Measurements from ENCODE around the gene SNTB2. TPM values are rescaled to one million over a fixed set of nuclear protein-coding genes. Genes with fewer than 3 reads are reported as not detected.

The SNTB2 gene
- total RNA-seq, 1 donor from 2014 or later, result 22.9 TPM

GRCh38 chr16:69329369-69330285 is 142.7 kb downstream of the SNTB2 start:
- Histone ChIP-seq H3K9me3 (ENCODE audit: low read depth) (no peaks in the 10 kb centered on the region), H3K9ac (peak overlapping the region; percentile 69), H2AFZ (replicated peaks) (no peak overlapping the region), H3K27ac (no peak overlapping the region), H3K4me1 (peaks cover 22% of the 10 kb centered on the region), H3F3A (ENCODE audit: low read depth) (peaks cover 34% of the 10 kb centered on the region), H3K4me3 (peak overlapping the region; percentile 79), H3K79me2 (ENCODE audit: low read depth) (peaks cover 86% of the 10 kb centered on the region), H3K27me3 (no peaks in the 10 kb centered on the region), H4K20me1 (ENCODE audit: low read depth) (peaks cover 55% of the 10 kb centered on the region), H3K36me3 (peaks cover 3% of the 10 kb centered on the region), H3K4me2 (peak overlapping the region; percentile 99)
- Mint-ChIP-seq H3K4me1 (peaks cover 20% of the 10 kb centered on the region), H3K27ac (no peak overlapping the region), H3K4me3 (peak overlapping the region; percentile 86), H3K36me3 (peaks cover 30% of the 10 kb centered on the region), H3K27me3 (ENCODE audit: insufficient read depth, low read depth) (peaks cover 2% of the 10 kb centered on the region), H3K9me3 (no peaks in the 10 kb centered on the region)
- DNase-seq (ENCODE audit: low spot score), result peak; percentile 55
- TF ChIP-seq EZH2phosphoT487 (IDR thresholded peaks at IDR 0.05) (no peak), EZH2 (IDR thresholded peaks at IDR 0.05) (peak; percentile 24), CTCF (IDR thresholded peaks at IDR 0.05) (no peak)

GRCh38 chr16:69330286-69331109 is 143.5 kb downstream of the SNTB2 start, which contains the start of gene PDF:
Gene PDF (minus strand): TSS chr16:69330588. CDS start chr16:69330570, 18 bp downstream.
- peaks cover 20% of the 10 kb centered on the region for H3K4me1 Mint-ChIP-seq
- Histone ChIP-seq H4K20me1 (ENCODE audit: low read depth) (peaks cover 48% of the 10 kb centered on the region), H3K79me2 (ENCODE audit: low read depth) (peaks cover 77% of the 10 kb centered on the region), H3K9ac (peak within 1 kb of the TSS; percentile 69), H3K4me1 (peaks cover 22% of the 10 kb centered on the region), H3K27ac (peak within 1 kb of the TSS; percentile 94), H3F3A (ENCODE audit: low read depth) (peaks cover 34% of the 10 kb centered on the region), H3K36me3 (peaks cover 3% of the 10 kb centered on the region), H3K4me3 (peak within 1 kb of the TSS; percentile 79), H3K9me3 (ENCODE audit: low read depth) (no peaks in the 10 kb centered on the region), H3K27me3 (no peaks in the 10 kb centered on the region), H2AFZ (replicated peaks) (peak within 1 kb of the TSS; percentile 78), H3K4me2 (peak within 1 kb of the TSS; percentile 99)
- H3K36me3 Mint-ChIP-seq, result peaks cover 33% of the 10 kb centered on the region
- H3K27me3 Mint-ChIP-seq (ENCODE audit: insufficient read depth, low read depth), result peaks cover 2% of the 10 kb centered on the region
- TF ChIP-seq CTCF (IDR thresholded peaks at IDR 0.05), result no peak
- no peak for TF ChIP-seq EZH2phosphoT487 (IDR thresholded peaks at IDR 0.05)
- no peak for TF ChIP-seq EZH2 (IDR thresholded peaks at IDR 0.05)
- H3K4me3 Mint-ChIP-seq, result peak within 1 kb of the TSS; percentile 86
- peak within 1 kb of the TSS; percentile 78 for H3K27ac Mint-ChIP-seq
- DNase-seq (ENCODE audit: low spot score), result peak; percentile 97
- no peaks in the 10 kb centered on the region for H3K9me3 Mint-ChIP-seq

GRCh38 chr16:69334696-69335095 is 147.7 kb downstream of the SNTB2 start:
- Histone ChIP-seq H3K4me2 (no peak overlapping the region), H2AFZ (replicated peaks) (no peak overlapping the region), H3K4me1 (peaks cover 14% of the 10 kb centered on the region), H3K27me3 (no peaks in the 10 kb centered on the region), H3K4me3 (no peak overlapping the region), H3K27ac (no peak overlapping the region), H4K20me1 (ENCODE audit: low read depth) (peaks cover 6% of the 10 kb centered on the region), H3F3A (ENCODE audit: low read depth) (peaks cover 27% of the 10 kb centered on the region), H3K9ac (no peak overlapping the region), H3K36me3 (no peaks in the 10 kb centered on the region), H3K79me2 (ENCODE audit: low read depth) (peaks cover 64% of the 10 kb centered on the region), H3K9me3 (ENCODE audit: low read depth) (no peaks in the 10 kb centered on the region)
- TF ChIP-seq CTCF (IDR thresholded peaks at IDR 0.05) (no peak), EZH2 (IDR thresholded peaks at IDR 0.05) (no peak), EZH2phosphoT487 (IDR thresholded peaks at IDR 0.05) (no peak)
- Mint-ChIP-seq H3K4me1 (peaks cover 22% of the 10 kb centered on the region), H3K27ac (no peak overlapping the region), H3K4me3 (no peak overlapping the region), H3K27me3 (ENCODE audit: insufficient read depth, low read depth) (peaks cover 2% of the 10 kb centered on the region), H3K36me3 (peaks cover 30% of the 10 kb centered on the region), H3K9me3 (no peaks in the 10 kb centered on the region)
- no peak for DNase-seq (ENCODE audit: low spot score)
